ENCODE measurements around the gene TCF3.

DNA sequence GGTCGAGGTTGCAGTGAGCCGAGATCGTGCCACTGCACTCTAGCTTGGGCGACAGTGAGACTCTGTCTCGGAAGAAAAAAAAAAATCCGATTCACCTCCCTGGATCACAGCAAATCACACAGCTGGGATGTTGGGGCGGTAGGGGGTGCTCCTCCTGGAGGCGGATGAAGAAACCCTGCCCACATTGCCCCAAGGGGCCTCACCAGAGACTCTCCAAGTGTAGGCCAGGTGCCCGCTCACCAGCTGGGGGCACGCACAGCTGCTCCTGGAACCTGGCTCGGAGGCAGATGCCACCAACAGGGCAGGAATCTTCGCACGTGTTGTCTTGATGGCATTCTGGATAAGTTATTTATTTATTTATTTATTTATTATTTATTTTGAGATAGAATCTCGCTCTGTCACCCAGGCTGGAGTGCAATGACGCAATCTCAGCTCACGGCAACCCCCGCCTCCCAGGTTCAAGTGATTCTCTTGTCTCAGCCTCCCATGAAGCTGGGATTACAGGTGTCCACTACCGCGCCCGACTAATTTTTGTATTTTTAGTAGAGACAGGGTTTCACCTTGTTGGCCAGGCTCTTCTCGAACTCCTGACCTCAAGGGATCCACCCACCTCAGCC lies 50.2 kb downstream of the TCF3 start:
- TF ChIP-seq, protein P1, sequence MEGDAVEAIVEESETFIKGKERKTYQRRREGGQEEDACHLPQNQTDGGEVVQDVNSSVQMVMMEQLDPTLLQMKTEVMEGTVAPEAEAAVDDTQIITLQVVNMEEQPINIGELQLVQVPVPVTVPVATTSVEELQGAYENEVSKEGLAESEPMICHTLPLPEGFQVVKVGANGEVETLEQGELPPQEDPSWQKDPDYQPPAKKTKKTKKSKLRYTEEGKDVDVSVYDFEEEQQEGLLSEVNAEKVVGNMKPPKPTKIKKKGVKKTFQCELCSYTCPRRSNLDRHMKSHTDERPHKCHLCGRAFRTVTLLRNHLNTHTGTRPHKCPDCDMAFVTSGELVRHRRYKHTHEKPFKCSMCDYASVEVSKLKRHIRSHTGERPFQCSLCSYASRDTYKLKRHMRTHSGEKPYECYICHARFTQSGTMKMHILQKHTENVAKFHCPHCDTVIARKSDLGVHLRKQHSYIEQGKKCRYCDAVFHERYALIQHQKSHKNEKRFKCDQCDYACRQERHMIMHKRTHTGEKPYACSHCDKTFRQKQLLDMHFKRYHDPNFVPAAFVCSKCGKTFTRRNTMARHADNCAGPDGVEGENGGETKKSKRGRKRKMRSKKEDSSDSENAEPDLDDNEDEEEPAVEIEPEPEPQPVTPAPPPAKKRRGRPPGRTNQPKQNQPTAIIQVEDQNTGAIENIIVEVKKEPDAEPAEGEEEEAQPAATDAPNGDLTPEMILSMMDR (IDR thresholded peaks at IDR 0.05) = no peak
- no peak for TF ChIP-seq POLR2A (IDR thresholded peaks at IDR 0.05)
